GM18870 (cell line): ENCODE data around the gene TREML1.

Experiments used
- ATAC-seq: cut with Tn5 transposase; IDR thresholded peaks from one replicate; pipeline ENCODE4 v1.9.1; 2021; ENCODE audit warnings: moderate library complexity; ENCODE audit not compliant: unreplicated experiment

TREML1 gene

DNA sequence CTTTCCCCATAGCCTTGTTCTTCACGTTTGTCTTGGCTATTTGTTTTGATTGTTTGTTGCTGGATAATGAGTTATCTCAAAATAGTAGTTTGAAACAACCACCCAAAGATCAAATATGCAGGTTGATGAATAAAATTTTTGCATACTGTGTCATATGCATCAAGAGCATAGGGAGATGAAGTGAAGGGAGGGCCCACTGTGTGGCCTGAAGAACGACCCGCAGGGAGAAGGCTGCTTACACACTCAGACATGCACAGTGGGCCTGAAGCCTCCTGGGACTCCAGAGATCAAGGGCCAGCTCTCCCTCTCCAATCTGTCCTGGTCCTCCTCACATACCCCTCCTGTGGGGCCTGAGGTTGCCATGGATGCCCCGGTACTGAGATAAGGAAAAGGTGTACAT lies 25.0 kb upstream of the TREML1 start:
- ATAC-seq, result no peak

DNA sequence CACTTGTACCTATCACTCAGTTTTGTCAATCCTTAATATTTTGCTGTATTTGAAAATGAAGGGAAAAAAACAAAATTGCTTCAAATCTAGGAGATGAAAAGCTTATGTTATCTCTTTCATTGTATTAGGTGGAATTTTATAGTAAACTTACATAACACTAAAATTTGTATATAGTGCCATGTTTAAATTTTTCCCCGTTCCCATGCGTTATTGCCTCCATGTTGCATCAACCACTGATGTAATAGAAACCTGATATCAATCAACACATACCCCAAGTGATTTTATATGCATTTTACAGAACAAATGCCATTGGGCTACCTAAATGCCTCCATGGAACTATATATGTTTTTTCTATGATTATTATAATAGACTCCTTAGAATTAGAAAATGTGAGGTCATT lies 23.5 kb upstream of the TREML1 start:
- ATAC-seq, result no peak

DNA sequence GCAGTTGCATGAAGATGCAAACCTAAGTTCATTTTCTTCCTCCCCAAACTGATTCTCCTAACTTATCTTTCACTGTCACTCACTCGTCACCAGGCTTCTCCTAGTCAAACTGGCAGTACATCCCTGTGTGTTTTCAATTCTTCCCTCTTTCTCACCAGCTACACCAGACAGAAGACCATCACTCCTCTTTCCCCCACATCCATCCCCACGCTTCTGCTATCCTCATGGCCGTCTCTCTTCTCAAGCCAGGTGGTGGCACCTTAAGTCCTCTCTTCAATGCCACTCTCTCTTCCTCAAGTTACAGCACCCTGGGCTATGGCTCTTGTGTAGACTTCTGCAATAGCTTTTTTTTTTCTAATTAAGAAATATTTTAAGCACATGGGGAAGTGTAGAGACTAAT lies 23.1 kb upstream of the TREML1 start:
- ATAC-seq, result no peak

DNA sequence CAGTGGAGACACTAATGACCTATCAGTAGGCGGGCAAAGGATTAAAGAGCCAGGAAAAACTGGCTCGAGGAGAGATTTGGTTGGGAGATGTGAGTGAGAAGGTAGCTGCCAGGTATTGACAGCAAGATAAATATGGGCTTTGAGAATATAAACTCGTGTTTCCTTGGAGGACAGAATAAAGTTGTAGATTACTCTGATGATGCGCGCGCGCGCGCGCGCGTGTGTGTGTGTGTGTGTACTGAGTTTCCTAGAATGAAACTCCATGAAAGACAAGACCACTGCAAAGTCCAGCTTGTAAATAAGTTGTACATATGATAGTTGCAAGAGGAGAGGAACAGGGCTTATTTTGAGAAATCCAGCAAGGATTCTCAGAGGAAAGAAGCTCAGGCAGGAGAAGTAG lies 22.0 kb upstream of the TREML1 start:
- no peak for ATAC-seq

DNA sequence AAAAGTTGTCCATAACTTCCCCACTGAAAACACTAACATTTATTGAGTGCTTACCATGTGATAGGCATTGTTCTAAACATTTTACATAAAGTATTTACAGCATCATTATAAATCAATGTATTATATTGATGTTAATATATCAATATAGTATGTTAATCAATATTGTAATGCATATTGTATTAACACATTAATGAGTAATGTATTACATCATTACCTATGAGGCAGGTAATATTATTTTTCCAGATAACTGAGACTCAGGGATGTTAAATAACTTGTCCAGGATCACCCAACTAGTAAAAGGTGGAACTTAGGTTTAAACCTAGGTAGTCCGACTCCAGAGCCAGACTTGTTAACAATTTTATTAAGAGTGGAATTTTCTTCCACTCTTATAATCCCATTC lies 20.9 kb upstream of the TREML1 start:
- no peak for ATAC-seq

DNA sequence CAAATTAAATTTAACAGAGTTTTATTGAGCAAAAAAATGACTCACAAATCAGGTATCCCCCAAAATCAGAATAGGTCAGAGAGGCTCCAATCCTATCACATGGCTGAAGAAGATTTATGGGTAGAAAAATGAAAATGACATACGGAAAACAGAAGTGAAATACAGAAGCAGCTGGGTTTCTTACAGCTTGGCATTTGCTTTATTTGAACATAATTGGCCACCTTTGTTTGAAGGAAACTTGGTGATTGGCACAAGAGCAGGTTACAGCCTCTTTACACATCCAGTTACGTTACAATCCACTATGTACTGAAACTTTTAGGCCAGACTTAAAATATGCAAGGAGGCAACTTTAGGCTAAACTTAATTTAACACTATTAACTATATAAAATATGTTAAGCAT lies 20.5 kb upstream of the TREML1 start:
- no peak for ATAC-seq

DNA sequence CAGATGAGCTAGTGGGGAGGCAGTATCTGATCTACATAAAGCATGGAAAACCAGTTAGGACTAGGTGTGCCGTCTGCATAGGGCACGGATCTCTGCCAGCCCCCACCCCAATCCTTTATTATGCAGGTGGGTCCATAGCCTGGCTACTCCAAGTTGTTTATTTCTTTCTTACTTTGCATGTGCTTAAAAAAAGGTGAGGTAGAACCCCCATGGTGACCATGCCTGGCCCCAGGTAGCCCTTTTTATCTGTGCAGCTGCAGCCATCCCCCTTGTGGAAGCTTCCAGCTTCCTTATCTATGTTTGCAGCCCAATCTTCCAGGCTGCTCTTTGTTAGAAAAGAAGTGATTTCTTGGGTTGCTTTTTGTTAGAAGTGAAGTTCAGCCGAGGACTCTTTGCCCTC lies 17.8 kb upstream of the TREML1 start:
- no peak for ATAC-seq

DNA sequence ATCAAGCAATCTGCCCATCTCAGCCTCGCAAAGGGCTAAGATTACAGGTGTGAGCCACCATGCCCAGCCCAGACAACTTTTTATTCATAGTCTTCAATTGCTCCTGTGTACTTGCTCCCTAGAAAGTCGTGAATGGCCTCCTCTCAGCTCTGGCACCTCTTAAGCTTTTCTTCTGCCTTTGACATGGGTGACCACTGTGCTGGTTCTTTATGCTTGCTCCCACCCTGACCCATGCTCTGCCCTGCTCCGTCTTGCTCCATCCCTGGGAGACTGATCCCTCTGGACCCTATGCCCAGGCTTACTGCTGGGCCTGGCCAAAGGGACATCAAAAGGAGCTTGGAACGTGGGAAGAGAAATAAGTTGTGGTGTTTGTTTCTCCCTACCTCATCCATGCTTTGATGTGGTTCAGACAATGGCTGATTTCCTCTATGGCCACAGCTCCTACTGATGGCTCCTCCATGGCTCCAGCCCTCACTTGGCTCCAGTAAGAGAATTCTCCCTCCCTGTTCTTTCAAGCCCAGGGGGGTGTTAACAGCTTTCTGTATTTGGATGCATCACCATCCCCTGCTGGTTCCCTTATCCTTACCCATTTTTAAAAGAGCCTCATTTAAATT lies 16.5 kb upstream of the TREML1 start:
- ATAC-seq, result no peak

DNA sequence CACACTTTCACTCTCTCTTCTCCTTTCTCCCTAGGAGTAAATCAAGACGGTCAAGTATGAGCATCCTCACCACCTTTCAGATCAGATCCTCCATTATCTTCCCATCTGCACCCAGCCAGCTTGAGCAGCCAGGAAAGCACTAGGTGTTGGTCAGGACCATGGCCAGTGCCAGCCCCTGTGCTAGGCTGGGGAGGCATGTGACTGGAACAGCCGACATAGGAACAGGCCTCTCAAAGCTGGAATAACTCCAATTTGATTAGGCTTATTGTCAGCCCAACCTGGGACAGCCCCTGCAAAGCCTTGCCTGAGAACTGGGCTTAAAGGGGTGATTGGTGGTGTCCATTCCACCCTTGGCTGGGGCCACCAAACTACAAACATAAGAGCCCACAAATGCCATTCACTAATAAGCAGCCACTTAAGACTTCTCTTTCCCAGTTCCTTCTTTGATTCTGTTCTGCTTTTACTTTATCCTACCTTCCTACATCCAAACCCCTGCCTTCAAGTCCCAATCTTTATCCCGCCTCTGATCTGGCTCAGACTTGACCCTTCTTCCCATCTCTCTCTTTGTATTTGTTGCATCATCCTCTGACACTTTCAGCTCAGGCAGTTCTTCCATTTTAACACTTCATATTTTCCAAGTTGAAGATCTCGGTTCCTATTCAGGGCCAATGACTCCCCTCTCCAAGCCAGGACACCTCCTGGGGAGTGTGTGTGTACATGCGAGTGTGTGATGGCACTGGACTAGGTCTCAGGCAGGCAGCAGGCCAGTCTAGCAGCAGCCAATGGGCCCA lies 13.2 kb upstream of the TREML1 start:
- no peak for ATAC-seq

DNA sequence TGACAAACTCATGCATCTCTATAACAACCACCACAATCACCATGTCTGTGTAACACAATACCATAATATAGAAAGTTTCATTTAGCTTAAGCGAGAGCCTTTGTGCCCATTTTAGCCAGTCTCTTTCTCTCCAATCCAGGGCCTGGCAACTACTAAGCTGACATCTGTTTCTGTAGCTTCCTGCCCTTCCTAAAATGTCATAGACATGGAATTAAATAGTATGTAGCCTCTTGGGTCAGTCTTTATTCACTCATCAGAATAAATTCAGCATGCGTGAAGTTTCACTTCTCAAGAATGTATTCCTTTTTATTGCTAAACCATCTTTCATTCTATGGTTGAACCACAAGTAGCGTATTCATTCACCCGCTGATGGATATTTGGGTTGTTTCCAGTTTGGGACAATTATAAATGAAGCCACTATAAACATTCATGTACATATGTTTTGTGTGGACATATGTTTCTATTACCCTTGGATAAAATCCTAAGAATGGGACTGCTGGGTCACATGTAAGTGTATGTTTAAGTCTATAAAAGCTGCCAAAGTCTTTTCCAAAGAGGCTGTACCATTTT lies 10.5 kb upstream of the TREML1 start:
- ATAC-seq, result no peak

DNA sequence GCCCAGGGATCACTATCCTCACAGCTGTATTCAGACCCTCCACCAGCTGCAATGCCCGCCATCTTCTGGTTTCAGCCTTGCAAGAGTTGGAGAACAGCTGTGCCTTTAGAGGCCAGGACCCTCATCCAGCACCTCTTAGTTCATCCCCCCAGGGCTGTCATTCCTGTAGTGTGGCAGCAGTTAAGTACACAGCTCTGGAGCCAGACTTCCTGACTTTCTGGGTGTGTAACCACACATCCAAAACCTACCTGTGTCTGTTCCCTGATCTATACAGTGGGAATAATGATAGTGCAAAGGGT lies 9.2 kb upstream of the TREML1 start:
- ATAC-seq, result no peak

DNA sequence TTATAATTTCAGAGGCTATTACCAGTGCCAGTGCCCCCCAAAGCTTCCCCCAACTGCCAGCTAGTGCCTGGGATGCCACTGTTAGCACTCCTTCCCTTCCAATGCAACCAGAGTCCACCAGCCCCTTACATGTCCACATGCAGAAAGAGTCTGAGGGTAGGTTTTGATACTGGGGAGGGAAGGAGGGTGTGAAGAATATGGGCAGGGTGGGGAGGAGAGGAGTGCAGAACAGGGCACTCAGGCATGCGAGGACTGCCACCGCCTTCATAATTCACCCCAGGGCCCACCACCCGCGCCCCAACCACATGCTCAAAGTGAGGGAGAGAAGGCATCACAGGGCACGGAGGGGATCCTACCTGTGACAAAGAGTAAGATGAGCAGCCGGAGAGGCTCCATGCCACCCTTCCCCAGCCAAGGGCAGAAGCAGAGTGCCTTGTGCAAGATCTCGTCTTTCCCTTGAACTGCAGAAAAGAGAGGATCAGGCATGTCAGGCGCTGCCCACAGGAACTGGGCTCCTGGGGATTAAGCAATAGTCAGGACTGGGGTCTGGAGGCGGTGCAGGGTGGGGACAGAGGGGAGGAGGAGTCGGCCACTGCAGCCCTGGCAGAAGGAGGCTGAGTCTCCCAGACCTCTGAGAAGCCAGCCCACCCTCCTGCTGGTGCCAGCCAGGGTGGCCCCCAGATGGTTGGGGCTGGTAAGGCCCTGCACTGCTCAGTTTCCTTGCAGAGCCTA lies 8.7 kb upstream of the TREML1 start, which contains the start of gene TREM2:
Gene TREM2, minus strand, starts transcription at position 430 of the 732 bp plus-strand sequence. Its CDS starts 34 bp downstream, at position 396.
- ATAC-seq, result no peak

DNA sequence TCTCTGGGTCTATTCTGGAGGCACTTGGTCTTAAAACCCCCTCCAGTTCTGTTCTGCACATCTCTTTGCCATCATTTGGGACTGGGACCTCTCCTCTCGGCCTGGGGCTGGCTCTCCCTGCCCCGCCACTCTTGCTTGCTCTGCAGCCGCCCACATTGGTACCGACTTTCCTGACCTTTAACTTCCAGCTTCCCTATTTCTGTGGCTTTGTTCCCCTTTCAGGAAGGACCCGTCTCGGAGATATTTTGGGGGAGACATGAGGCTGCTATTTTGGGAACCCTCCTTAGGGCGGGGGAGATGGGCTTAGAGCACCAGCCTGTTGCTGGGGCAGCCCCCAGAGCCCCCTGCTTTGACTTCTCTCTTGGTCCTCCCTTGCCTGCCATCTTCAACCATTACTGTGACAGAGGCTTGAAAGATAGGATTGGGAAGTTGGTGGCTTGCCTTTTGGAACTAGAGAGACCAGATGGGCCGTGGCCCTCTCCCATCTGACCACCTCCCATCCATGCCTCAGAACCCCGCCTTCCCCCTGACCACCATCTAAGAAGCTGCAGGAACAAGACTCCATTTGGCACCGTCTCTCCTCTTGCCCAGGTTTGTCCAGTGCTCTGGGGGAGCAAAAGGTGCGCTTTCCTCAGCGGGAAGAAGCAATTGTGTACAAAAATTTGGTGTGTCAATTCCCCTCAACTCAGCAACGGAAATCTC lies 7.9 kb upstream of the TREML1 start:
- no peak for ATAC-seq

DNA sequence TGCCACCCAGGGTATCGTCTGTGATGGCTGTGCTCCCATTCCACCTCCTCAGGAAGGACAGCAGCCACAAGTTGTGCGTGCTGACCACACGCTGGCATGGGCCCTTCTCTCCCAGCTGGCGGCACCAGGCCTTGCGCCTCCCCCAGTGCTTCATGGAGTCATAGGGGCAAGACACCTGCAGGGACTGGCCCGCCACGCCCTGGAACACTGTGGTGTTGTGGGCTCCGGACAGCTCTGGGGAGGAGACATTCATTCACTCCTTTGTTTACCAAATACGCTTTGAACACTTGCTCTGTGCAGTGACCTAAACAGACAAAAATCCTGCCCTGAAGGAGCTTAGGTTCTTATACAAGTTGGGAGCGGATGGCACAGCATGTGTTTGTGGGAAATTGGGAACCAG lies 7.2 kb upstream of the TREML1 start:
- no peak for ATAC-seq

DNA sequence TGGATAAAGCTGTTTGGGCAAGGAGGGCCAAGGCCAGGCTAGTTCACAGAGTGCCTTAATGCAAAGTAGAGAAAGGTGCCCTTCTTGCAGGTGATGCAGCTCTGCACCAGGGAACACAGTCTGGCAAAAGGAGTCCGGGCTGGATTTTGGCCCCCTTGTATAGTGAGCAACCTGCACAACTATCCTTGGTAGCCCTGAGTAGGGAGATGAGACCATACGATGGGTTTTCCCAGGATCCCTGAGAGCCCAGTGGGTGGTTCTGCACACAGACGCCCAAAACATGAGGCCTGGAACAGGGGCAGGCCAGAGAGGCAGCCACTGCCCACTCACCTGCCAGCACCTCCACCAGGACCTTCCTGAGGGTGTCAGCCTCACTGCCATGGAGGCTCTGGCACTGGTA lies 6.8 kb upstream of the TREML1 start:
- no peak for ATAC-seq

DNA sequence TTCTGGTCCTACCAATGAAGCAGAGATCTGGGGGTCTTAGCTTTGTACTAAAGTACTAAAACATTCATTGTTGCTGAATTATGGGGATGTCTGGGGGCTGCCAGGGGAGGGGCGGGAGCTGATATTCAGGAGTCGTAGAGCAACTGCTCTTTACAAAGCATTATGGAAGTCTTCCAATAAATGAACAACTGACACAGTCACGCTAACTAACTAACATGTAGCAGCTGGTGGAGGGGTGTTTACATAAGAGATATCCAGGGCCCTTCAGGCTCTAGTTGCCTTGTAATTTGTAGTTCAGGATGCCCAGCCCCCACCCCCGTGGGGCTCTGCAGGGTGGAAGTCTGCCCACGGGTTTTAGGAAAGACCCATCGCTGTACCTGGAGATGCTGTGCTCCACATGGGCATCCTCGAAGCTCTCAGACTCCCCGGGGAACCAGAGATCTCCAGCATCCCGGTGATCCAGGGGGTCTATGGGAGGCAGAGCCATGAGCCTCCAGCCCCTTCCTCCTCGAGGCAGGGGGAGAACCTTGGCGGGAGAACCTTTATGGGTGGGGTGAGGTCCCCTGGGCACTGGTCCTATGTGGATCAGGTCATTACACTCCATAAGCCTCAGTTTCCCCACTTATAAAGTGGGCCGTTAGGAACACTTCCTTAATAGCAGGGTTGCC lies 5.4 kb upstream of the TREML1 start:
- no peak for ATAC-seq

DNA sequence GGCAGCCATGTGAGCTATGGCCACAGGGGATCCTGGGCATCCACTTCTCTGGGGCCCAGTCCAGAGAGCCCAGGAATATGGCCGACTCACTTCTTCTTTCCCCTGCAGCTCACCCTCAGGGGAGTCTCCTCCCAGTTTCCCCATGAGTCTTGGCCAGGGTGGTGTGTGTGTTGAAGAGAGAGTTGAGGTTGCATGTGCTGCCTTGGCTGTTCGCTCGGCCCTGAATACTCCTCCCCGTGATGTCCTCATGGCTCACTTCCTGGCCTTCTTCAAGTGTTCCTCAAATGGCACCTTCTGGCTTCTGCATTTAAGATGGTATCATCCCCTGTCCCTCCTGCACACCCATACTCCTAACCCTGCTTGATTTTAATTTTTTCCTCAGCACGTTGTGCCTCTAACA lies 3.2 kb upstream of the TREML1 start:
- ATAC-seq, result no peak

DNA sequence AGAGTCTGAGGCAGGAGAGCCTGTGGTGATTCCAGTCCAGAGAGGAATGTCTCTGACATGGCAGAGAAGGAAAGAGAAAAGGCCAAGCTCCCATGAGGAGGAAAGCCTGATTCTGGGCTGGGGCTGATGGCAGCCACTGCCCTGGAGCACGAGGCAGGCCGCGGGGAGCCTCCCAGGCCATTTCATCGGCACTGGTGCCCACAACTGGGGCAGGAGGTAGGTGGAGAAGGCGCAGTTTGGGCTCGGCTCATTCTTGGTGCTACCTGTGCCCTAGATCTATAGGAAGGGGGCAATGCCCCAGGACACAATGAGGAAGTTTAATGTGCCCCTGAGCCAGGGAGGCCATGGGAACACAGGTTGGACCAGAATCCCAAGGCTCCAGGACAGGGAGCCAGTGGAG lies 2.6 kb upstream of the TREML1 start:
- ATAC-seq, result no peak

DNA sequence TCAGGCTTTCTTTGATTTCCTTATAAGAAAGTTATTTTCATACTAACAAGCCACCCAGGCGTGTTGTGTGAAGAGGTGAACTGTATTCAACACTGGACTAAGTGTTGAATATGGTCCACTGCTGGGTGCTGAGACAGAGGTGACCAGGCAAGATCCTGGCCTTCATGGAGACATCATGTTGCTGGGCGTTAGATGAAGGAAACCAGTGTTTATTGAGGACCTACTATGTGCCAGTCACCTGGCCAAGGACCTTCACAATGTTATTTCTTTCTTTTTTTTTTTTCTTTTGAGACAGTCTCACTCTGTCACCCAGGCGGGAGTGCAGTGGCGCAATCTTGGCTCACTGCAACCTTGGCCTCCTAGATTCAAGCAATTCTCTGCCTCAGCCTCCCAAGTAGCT lies 1.9 kb upstream of the TREML1 start:
- ATAC-seq, result no peak

DNA sequence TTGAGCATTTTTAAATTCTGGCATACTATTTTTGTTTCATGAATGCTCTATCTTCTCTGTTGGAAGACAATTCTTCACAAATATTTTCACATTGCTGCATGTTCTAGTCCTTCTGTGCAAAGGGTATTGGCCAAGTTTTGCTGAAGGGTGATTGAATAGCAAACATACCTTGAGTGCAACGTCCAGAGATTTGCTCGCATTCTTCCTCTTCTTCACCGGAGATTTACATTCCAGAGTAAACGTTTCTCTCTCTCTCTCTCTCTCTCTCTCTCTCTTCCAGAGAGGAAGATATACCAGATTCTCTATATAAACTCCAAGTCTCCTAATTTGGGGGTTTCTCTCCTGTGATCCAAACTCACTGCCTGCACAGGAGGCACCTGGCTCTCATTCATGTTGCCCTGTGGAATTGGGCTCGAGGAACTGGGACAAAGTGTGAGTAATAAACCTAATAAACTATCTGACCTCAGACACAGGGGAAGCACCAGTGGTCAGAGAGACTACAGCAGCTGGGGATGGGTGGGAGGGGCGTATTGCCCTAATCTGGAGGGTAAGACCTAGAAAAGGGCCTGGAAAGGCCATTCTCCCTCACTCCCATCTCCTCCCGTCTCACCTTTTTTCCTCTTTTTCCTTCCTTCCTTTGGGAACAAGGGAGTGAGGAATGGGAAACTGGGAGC lies 1.1 kb upstream of the TREML1 start:
- ATAC-seq, result no peak
